HCT116 (cell line): ENCODE data around the gene C1orf174. TPM values are rescaled to one million over a fixed set of nuclear protein-coding genes. Genes with fewer than 3 reads are reported as not detected.

Experiments
- ATAC-seq: fragments of 200-7000 bp; cut with Tn5 transposase; 2 replicates; pipeline ENCODE4 v1.9.1; 2020; ENCODE audit warnings: mild to moderate bottlenecking, moderate library complexity
- BruUV-seq: library from RNA; stranded (reverse); fragments of 400-500 nt; replicated peaks from 2 replicates; lab custom pipeline; 2021; lab: Mats Ljungman, UMichigan
- CTCF ChIA-PET: fragments of 300-600 bp; sonication (Branson Sonifier 250); formaldehyde crosslinking; loops from one replicate; lab custom pipeline; 2021; ENCODE audit warnings: antibody characterized with exemption; lab: Charles Lee
- POLR2A ChIA-PET: fragments of 300-600, 350-600 bp; sonication (Branson Sonifier 250); formaldehyde crosslinking; loops from one replicate; lab custom pipeline; 2021; ENCODE audit warnings: antibody characterized with exemption; lab: Charles Lee
- RAD21 ChIA-PET, 2 experiments: fragments of 300-600 bp; sonication (Branson Sonifier 250); formaldehyde crosslinking; loops; one replicate each; lab custom pipeline; 2023; ENCODE audit warnings: low total read pairs in 2 of 2; ENCODE audit not compliant: uncharacterized antibody in 2 of 2, unreplicated experiment in 2 of 2, low non-redundant PET in 1 of 2; lab: Charles Lee
- DNase-seq: peaks from one replicate; pipeline ENCODE4 v3.0.0-alpha.2; 2010; ENCODE audit warnings: low read depth, low spot score
- H2AFZ ChIP-seq: fragments of 200-600 bp; shearing (Covaris generic), sonication (generic); 2 replicates; pipeline ENCODE4 v1.6.1; 2017; ENCODE audit warnings: low read depth, mixed run types, mixed read lengths, antibody characterized with exemption, low read length; ENCODE audit not compliant: poor library complexity, severe bottlenecking
- H3K27ac ChIP-seq: 2 replicates; pipeline ENCODE4 v1.5.1; 2012; ENCODE audit warnings: low read depth, low read length
- H3K27me3 ChIP-seq: fragments of 200-600 bp; sonication (generic); 2 replicates; pipeline ENCODE4 v1.6.1; 2016; ENCODE audit warnings: mixed run types, low read length, mixed read lengths; ENCODE audit not compliant: insufficient read depth
- H3K36me3 ChIP-seq, 2 experiments: fragments of 200-500 bp in 1 of 2; fragments of 200-600 bp in 1 of 2; sonication (Bioruptor generic) in 1 of 2; sonication (generic) in 1 of 2; 2 replicates each; pipeline versions ENCODE4 v1.5.1 to v1.6.1; 2014 to 2016; ENCODE audit warnings: low read length in 2 of 2, inconsistent platforms in 1 of 2, mixed read lengths in 1 of 2, mixed run types in 1 of 2; ENCODE audit not compliant: insufficient read depth in 2 of 2, control insufficient read depth in 1 of 2
- H3K4me1 ChIP-seq, 2 experiments: fragments of 200-600 bp in 1 of 2; sonication (generic) in 1 of 2; 2 replicates each; pipeline versions ENCODE4 v1.5.1 to v1.6.1; 2012 to 2017; ENCODE audit warnings: low read length in 2 of 2, inconsistent platforms in 1 of 2, mild to moderate bottlenecking in 1 of 2, mixed read lengths in 1 of 2, mixed run types in 1 of 2, moderate library complexity in 1 of 2; ENCODE audit not compliant: insufficient read depth in 2 of 2, control insufficient read depth in 1 of 2
- H3K4me2 ChIP-seq: fragments of 200-600 bp; sonication (generic); 2 replicates; pipeline ENCODE4 v1.6.1; 2017; ENCODE audit warnings: mixed run types, low read length, mixed read lengths
- H3K4me3 ChIP-seq, 2 experiments: fragments of 200-600 bp in 1 of 2; sonication (generic) in 1 of 2; replicated peaks in 1 of 2; 2 replicates each; pipeline ENCODE4 v1.5.1; 2011 to 2016; ENCODE audit warnings: low read length in 2 of 2, control low read depth in 1 of 2, low read depth in 1 of 2, mild to moderate bottlenecking in 1 of 2, mixed read lengths in 1 of 2, mixed run types in 1 of 2
- H3K79me2 ChIP-seq: fragments of 200-600 bp; sonication (generic); 2 replicates; pipeline ENCODE4 v1.6.1; 2017; ENCODE audit warnings: mild to moderate bottlenecking, mixed run types, low read length, moderate library complexity, mixed read lengths; ENCODE audit not compliant: insufficient read depth
- H3K9ac ChIP-seq: fragments of 200-600 bp; sonication (generic); 2 replicates; pipeline ENCODE4 v1.6.1; 2016; ENCODE audit warnings: low read length, mixed read lengths
- H3K9me2 ChIP-seq: fragments of 200-600 bp; sonication (generic), shearing (Covaris generic); 2 replicates; pipeline ENCODE4 v1.6.1; 2017; ENCODE audit warnings: mixed run types, mild to moderate bottlenecking, moderate library complexity; ENCODE audit not compliant: insufficient read depth
- H3K9me3 ChIP-seq, 2 experiments: fragments of 200-500 bp in 1 of 2; fragments of 200-600 bp in 1 of 2; sonication (Bioruptor generic) in 1 of 2; sonication (generic) in 1 of 2; 2 replicates each; pipeline ENCODE4 v1.6.1; 2014 to 2017; ENCODE audit warnings: low read length in 2 of 2, mixed read lengths in 2 of 2, inconsistent platforms in 1 of 2, low read depth in 1 of 2, mild to moderate bottlenecking in 1 of 2, mixed run types in 1 of 2, moderate library complexity in 1 of 2; ENCODE audit not compliant: control insufficient read depth in 1 of 2, insufficient read depth in 1 of 2
- H4K20me1 ChIP-seq: fragments of 200-600 bp; sonication (generic), shearing (Covaris generic); 2 replicates; pipeline ENCODE4 v1.6.1; 2017; ENCODE audit warnings: mixed run types, mild to moderate bottlenecking, moderate library complexity; ENCODE audit not compliant: insufficient read depth
- CBX3 ChIP-seq: IDR thresholded peaks from 2 replicates; pipeline ENCODE4 v1.6.1; 2012; ENCODE audit warnings: low read depth
- CEBPB ChIP-seq: IDR thresholded peaks from 2 replicates; pipeline ENCODE4 v1.6.1; 2012; ENCODE audit warnings: low read depth
- EGR1 ChIP-seq: IDR thresholded peaks from 2 replicates; pipeline ENCODE4 v1.6.1; 2012; ENCODE audit warnings: low read depth
- ELF1 ChIP-seq: IDR thresholded peaks from 2 replicates; pipeline ENCODE4 v1.6.1; 2012; ENCODE audit warnings: low read depth, borderline replicate concordance
- EZH2 ChIP-seq: fragments of 200-600 bp; sonication (generic); IDR thresholded peaks from 2 replicates; pipeline ENCODE4 v1.6.1; 2017; ENCODE audit warnings: antibody characterized with exemption, mixed run types
- EZH2phosphoT487 ChIP-seq: fragments of 200-600 bp; IDR thresholded peaks from 2 replicates; pipeline ENCODE4 v1.6.1; 2018; ENCODE audit warnings: antibody characterized with exemption, borderline replicate concordance
- FOSL1 ChIP-seq: IDR thresholded peaks from 2 replicates; pipeline ENCODE4 v1.6.1; 2012; ENCODE audit warnings: low read depth
- JUND ChIP-seq: IDR thresholded peaks from 2 replicates; pipeline ENCODE4 v1.6.1; 2012
- RAD21 ChIP-seq: IDR thresholded peaks from 2 replicates; pipeline ENCODE4 v1.6.1; 2012; ENCODE audit warnings: low read depth, mild to moderate bottlenecking
- SP1 ChIP-seq: IDR thresholded peaks from 2 replicates; pipeline ENCODE4 v1.6.1; 2012; ENCODE audit warnings: low read depth
- SRF ChIP-seq: IDR thresholded peaks from 2 replicates; pipeline ENCODE4 v1.6.1; 2012; ENCODE audit warnings: low read depth
- TCF7L2 ChIP-seq: IDR thresholded peaks from 2 replicates; pipeline ENCODE4 v1.7.0; 2011; ENCODE audit warnings: borderline replicate concordance, inconsistent platforms; ENCODE audit not compliant: insufficient read depth, insufficient read length; ENCODE audit errors: extremely low read depth
- YY1 ChIP-seq: IDR thresholded peaks from 2 replicates; pipeline ENCODE4 v1.6.1; 2011; ENCODE audit warnings: low read length, low read depth, moderate library complexity, mild to moderate bottlenecking; ENCODE audit not compliant: insufficient replicate concordance; ENCODE audit errors: extremely low read depth
- ZNF274 ChIP-seq: fragments of 200-500 bp; sonication (Bioruptor generic); IDR thresholded peaks from 2 replicates; pipeline ENCODE4 v1.6.1; 2014; ENCODE audit warnings: mild to moderate bottlenecking, low read depth, low read length, inconsistent platforms
- intact Hi-C: fragments of 100-400 bp; cut with micrococcal nuclease; formaldehyde crosslinking; loops from 2 replicates; pipeline ENCODE4 v1.10.0; 2022
- total RNA-seq: library from RNA; stranded (reverse); gene quantifications from one replicate; pipeline ENCODE4 v1.2.1, GENCODE V29; 2021; ENCODE audit not compliant: unreplicated experiment
- TF ChIP-seq, protein P1 (sequence below), 3 experiments: fragments of 200-600 bp in 1 of 3; sonication (generic) in 1 of 3; IDR thresholded peaks in 2 of 3; conservative IDR thresholded peaks in 1 of 3; 2 replicates each; pipeline ENCODE4 v1.5.1; 2012 to 2017; ENCODE audit warnings: low read depth in 2 of 3, low read length in 2 of 3, antibody characterized with exemption in 1 of 3, borderline replicate concordance in 1 of 3, control low read depth in 1 of 3, mild to moderate bottlenecking in 1 of 3, mixed read lengths in 1 of 3, mixed run types in 1 of 3, moderate library complexity in 1 of 3; ENCODE audit not compliant: insufficient read depth in 1 of 3
- TF ChIP-seq, protein P2 (sequence below): IDR thresholded peaks from 2 replicates; pipeline ENCODE4 v1.6.1; 2012
- TF ChIP-seq, protein P3 (sequence below): IDR thresholded peaks from 2 replicates; pipeline ENCODE4 v1.6.1; 2011; ENCODE audit warnings: mild to moderate bottlenecking, low read length, moderate library complexity; ENCODE audit not compliant: insufficient replicate concordance; ENCODE audit errors: extremely low read depth

The C1orf174 gene
- total RNA-seq, 1 experiment from 2014 or later: 33.7 TPM

DNA sequence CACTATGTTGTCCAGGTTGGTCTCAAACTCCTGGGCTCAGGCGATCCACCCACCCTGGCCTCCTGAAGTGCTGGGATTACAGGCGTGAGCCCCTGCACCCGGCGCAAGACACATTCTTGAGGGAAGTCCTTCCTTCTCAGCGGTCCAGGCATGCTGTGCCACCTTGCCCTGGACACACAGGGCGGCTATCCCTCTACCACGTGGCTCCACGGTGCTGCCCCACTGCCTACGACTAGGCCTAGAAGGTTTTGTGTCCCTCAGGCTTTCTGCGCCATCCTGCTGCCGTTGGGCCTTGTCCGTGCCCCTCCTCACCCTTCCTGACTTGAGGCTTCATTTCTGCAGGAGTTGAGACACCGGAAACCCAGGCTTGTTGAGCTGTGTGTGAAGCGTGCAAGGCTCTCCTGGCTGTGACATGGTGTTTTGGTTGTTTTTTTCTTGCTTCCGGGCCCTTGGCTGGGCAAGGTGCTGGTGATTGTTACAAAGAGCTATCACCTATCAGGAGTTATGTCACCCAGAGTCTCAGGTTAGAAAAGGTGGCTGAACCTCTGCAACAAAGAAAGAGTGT, 13.9 kb downstream of the C1orf174 start (continued):
- TF ChIP-seq EGR1 (no peak), FOSL1 (no peak), ZNF274 (no peak), TCF7L2 (no peak), CEBPB (no peak), ELF1 (no peak)
- TF ChIP-seq, all 23 proteins: peak for 0

DNA sequence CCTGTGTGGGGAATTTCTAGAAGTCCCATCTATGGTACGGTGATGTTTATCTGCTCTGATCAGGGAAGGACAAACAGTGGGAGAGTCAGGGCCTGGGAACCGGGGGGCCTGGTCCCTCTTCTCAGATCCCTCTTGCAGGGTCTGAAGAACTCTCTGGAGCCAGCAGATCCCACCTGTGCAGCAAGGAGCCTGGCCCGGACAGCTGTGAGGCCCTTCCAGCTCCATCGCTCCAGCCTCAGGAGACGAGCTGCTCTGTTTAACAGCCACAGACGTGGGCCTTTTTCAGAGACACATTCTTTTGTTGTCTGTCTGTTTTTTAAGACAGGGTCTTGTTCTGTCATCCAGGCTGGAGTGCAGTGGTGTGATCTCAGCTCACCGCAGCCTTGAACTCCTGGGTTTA, 14.5 kb downstream of the C1orf174 start:
- Histone ChIP-seq H3K4me3 (no peak overlapping the region), H3K36me3 (peaks cover 15 to 17% of the 10 kb centered on the region in 2 experiments; a peak in 3 of 4 replicates), H3K79me2 (no peaks in the 10 kb centered on the region), H3K4me1 (no peaks in the 10 kb centered on the region), H3K9me3 (no peaks in the 10 kb centered on the region), H3K9ac (no peak overlapping the region), H2AFZ (no peak overlapping the region), H3K9me2 (no peaks in the 10 kb centered on the region), H4K20me1 (no peaks in the 10 kb centered on the region), H3K27ac (no peak overlapping the region), H3K27me3 (no peaks in the 10 kb centered on the region), H3K4me2 (no peak overlapping the region)
- intact Hi-C loops: no loop called here
- ATAC-seq: no peak
- TF ChIP-seq, protein P1, sequence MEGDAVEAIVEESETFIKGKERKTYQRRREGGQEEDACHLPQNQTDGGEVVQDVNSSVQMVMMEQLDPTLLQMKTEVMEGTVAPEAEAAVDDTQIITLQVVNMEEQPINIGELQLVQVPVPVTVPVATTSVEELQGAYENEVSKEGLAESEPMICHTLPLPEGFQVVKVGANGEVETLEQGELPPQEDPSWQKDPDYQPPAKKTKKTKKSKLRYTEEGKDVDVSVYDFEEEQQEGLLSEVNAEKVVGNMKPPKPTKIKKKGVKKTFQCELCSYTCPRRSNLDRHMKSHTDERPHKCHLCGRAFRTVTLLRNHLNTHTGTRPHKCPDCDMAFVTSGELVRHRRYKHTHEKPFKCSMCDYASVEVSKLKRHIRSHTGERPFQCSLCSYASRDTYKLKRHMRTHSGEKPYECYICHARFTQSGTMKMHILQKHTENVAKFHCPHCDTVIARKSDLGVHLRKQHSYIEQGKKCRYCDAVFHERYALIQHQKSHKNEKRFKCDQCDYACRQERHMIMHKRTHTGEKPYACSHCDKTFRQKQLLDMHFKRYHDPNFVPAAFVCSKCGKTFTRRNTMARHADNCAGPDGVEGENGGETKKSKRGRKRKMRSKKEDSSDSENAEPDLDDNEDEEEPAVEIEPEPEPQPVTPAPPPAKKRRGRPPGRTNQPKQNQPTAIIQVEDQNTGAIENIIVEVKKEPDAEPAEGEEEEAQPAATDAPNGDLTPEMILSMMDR (IDR thresholded peaks at IDR 0.05 in 2 of 3, conservative IDR thresholded peaks at IDR 0.05 in 1 of 3; ENCODE audit: borderline replicate concordance in 1 of 3, insufficient read depth in 1 of 3, low read depth in 2 of 3, low read length in 2 of 3): no peak
- TF ChIP-seq, protein P2, sequence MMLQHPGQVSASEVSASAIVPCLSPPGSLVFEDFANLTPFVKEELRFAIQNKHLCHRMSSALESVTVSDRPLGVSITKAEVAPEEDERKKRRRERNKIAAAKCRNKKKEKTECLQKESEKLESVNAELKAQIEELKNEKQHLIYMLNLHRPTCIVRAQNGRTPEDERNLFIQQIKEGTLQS: no peak
- TF ChIP-seq, protein P3, sequence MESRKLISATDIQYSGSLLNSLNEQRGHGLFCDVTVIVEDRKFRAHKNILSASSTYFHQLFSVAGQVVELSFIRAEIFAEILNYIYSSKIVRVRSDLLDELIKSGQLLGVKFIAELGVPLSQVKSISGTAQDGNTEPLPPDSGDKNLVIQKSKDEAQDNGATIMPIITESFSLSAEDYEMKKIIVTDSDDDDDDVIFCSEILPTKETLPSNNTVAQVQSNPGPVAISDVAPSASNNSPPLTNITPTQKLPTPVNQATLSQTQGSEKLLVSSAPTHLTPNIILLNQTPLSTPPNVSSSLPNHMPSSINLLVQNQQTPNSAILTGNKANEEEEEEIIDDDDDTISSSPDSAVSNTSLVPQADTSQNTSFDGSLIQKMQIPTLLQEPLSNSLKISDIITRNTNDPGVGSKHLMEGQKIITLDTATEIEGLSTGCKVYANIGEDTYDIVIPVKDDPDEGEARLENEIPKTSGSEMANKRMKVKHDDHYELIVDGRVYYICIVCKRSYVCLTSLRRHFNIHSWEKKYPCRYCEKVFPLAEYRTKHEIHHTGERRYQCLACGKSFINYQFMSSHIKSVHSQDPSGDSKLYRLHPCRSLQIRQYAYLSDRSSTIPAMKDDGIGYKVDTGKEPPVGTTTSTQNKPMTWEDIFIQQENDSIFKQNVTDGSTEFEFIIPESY: no peak
- TF ChIP-seq SP1 (no peak), EZH2 (no peak), CBX3 (no peak), TCF7L2 (no peak), ZNF274 (no peak), EZH2phosphoT487 (no peak), RAD21 (no peak), YY1 (no peak), JUND (no peak), SRF (no peak), ELF1 (no peak), FOSL1 (no peak)
- ChIA-PET POLR2A (no interaction called here), RAD21 (no interaction called here), CTCF (no interaction called here)
- no TSS peak for BruUV-seq
- no peak for DNase-seq
